H9 (cell line): ENCODE data around the gene ATG9B. TPM values are rescaled to one million over a fixed set of nuclear protein-coding genes. Genes with fewer than 3 reads are reported as not detected.

Experiments used
- DNase-seq: peaks from one replicate; pipeline ENCODE4 v3.0.0-alpha.2; 2017
- H2AFZ ChIP-seq: one replicate; pipeline ENCODE4 v1.6.1; 2013; ENCODE audit warnings: mild to moderate bottlenecking, low read length, control low read depth, moderate library complexity
- H2AK5ac ChIP-seq: 2 replicates; pipeline ENCODE4 v1.6.1; 2013; ENCODE audit warnings: low read length, control low read depth, mixed read lengths; ENCODE audit not compliant: insufficient read length
- H2BK120ac ChIP-seq: one replicate; pipeline ENCODE4 v1.6.1; 2013; ENCODE audit warnings: low read depth, mild to moderate bottlenecking, low read length, control low read depth, inconsistent platforms; ENCODE audit not compliant: poor library complexity, severe bottlenecking
- H2BK12ac ChIP-seq: 2 replicates; pipeline ENCODE4 v1.6.1; 2013; ENCODE audit warnings: low read length, control low read depth, mixed read lengths, low read depth; ENCODE audit not compliant: insufficient read length
- H2BK15ac ChIP-seq: 2 replicates; pipeline ENCODE4 v1.6.1; 2013; ENCODE audit warnings: low read depth, low read length, control low read depth
- H2BK20ac ChIP-seq: one replicate; pipeline ENCODE4 v1.6.1; 2013; ENCODE audit warnings: low read depth, mild to moderate bottlenecking, low read length, control low read depth, inconsistent platforms; ENCODE audit not compliant: poor library complexity, severe bottlenecking
- H2BK5ac ChIP-seq: 2 replicates; pipeline ENCODE4 v1.6.1; 2013; ENCODE audit warnings: low read length, control low read depth, mixed read lengths; ENCODE audit not compliant: insufficient read length
- H3K14ac ChIP-seq: 2 replicates; pipeline ENCODE4 v1.6.1; 2013; ENCODE audit warnings: low read length, control low read depth; ENCODE audit not compliant: insufficient read depth
- H3K18ac ChIP-seq: 2 replicates; pipeline ENCODE4 v1.6.1; 2013; ENCODE audit warnings: low read depth, mild to moderate bottlenecking, mixed read lengths, low read length, control low read depth; ENCODE audit not compliant: insufficient read length
- H3K23ac ChIP-seq: 2 replicates; pipeline ENCODE4 v1.6.1; 2013; ENCODE audit warnings: low read length, control low read depth, mixed read lengths, low read depth; ENCODE audit not compliant: insufficient read length
- H3K23me2 ChIP-seq: 2 replicates; pipeline ENCODE4 v1.6.1; 2013; ENCODE audit warnings: low read depth, mild to moderate bottlenecking, mixed read lengths, low read length, control low read depth; ENCODE audit not compliant: insufficient read length, poor library complexity, severe bottlenecking
- H3K27ac ChIP-seq: 2 replicates; pipeline ENCODE4 v1.5.1; 2013; ENCODE audit warnings: low read length, control low read depth, mixed read lengths, low read depth; ENCODE audit not compliant: insufficient read length
- H3K27me3 ChIP-seq: 2 replicates; pipeline ENCODE4 v1.6.1; 2013; ENCODE audit warnings: low read length, control low read depth, inconsistent platforms; ENCODE audit not compliant: insufficient read depth
- H3K4ac ChIP-seq: 2 replicates; pipeline ENCODE4 v1.6.1; 2013; ENCODE audit warnings: low read depth, mild to moderate bottlenecking, control low read depth, inconsistent platforms, low read length, moderate library complexity
- H3K4me1 ChIP-seq: 2 replicates; pipeline ENCODE4 v1.6.1; 2013; ENCODE audit warnings: low read length, control low read depth, inconsistent platforms; ENCODE audit not compliant: insufficient read depth
- H3K4me2 ChIP-seq: 2 replicates; pipeline ENCODE4 v1.6.1; 2013; ENCODE audit warnings: low read length, control low read depth, mixed read lengths; ENCODE audit not compliant: insufficient read length, insufficient read depth
- H3K56ac ChIP-seq: 2 replicates; pipeline ENCODE4 v1.6.1; 2013; ENCODE audit warnings: low read depth, mild to moderate bottlenecking, mixed read lengths, low read length, control low read depth; ENCODE audit not compliant: insufficient read length
- H3K79me1 ChIP-seq: 2 replicates; pipeline ENCODE4 v1.6.1; 2013; ENCODE audit warnings: low read depth, mild to moderate bottlenecking, moderate library complexity, low read length, control low read depth, inconsistent platforms; ENCODE audit not compliant: insufficient read depth, poor library complexity, severe bottlenecking
- H3K79me2 ChIP-seq: 2 replicates; pipeline ENCODE4 v1.6.1; 2013; ENCODE audit warnings: low read length, control low read depth, inconsistent platforms; ENCODE audit not compliant: insufficient read depth
- H3K9ac ChIP-seq: 2 replicates; pipeline ENCODE4 v1.6.1; 2013; ENCODE audit warnings: low read length, control low read depth, mixed read lengths; ENCODE audit not compliant: insufficient read length; ENCODE audit errors: extremely low read depth
- H3K9me3 ChIP-seq: one replicate; pipeline ENCODE4 v1.6.1; 2013; ENCODE audit warnings: low read depth, low read length, inconsistent platforms; ENCODE audit not compliant: control insufficient read depth
- H3T11ph ChIP-seq: one replicate; pipeline ENCODE4 v1.6.1; 2013; ENCODE audit warnings: mild to moderate bottlenecking, low read length, control low read depth, inconsistent platforms
- H4K20me1 ChIP-seq: one replicate; pipeline ENCODE4 v1.6.1; 2013; ENCODE audit not compliant: control insufficient read depth, insufficient read length, insufficient read depth
- H4K5ac ChIP-seq: 2 replicates; pipeline ENCODE4 v1.6.1; 2013; ENCODE audit warnings: low read depth, mild to moderate bottlenecking, mixed read lengths, low read length, control low read depth; ENCODE audit not compliant: insufficient read length
- H4K8ac ChIP-seq: replicated peaks from 2 replicates; pipeline ENCODE4 v1.6.1; 2013; ENCODE audit warnings: low read length, control low read depth, mixed read lengths, low read depth; ENCODE audit not compliant: insufficient read length
- H4K91ac ChIP-seq: 2 replicates; pipeline ENCODE4 v1.6.1; 2013; ENCODE audit warnings: low read depth, mild to moderate bottlenecking, moderate library complexity, mixed read lengths, low read length, control low read depth; ENCODE audit not compliant: insufficient read length
- H3K27ac Mint-ChIP-seq, 3 experiments: 2 replicates in 2 of 3; 3 replicates in 1 of 3; pipeline ENCODE4 v1.8.0; 2020 to 2021; ENCODE audit warnings: mixed read lengths in 3 of 3, mild to moderate bottlenecking in 1 of 3, moderate library complexity in 1 of 3
- H3K27me3 Mint-ChIP-seq: 2 replicates; pipeline ENCODE4 v1.8.0; 2021; ENCODE audit warnings: low read depth, mild to moderate bottlenecking, moderate library complexity, mixed read lengths
- H3K36me3 Mint-ChIP-seq, 3 experiments: 2 replicates in 2 of 3; 3 replicates in 1 of 3; pipeline ENCODE4 v1.8.0; 2020 to 2021; ENCODE audit warnings: low read depth in 3 of 3, mixed read lengths in 3 of 3; ENCODE audit not compliant: insufficient read depth in 1 of 3
- H3K4me1 Mint-ChIP-seq, 2 experiments: 2 replicates each; pipeline ENCODE4 v1.8.0; 2020; ENCODE audit warnings: mixed read lengths in 2 of 2
- H3K4me3 Mint-ChIP-seq, 2 experiments: 2 replicates in 1 of 2; 3 replicates in 1 of 2; pipeline ENCODE4 v1.8.0; 2020 to 2021; ENCODE audit warnings: mild to moderate bottlenecking in 2 of 2, mixed read lengths in 2 of 2, moderate library complexity in 1 of 2
- H3K9me3 Mint-ChIP-seq, 2 experiments: 2 replicates in 1 of 2; 3 replicates in 1 of 2; pipeline ENCODE4 v1.8.0; 2020; ENCODE audit warnings: mild to moderate bottlenecking in 2 of 2, mixed read lengths in 2 of 2, moderate library complexity in 1 of 2
- CTCF ChIP-seq: fragments of 200-600 bp; sonication (generic); conservative IDR thresholded peaks from 3 replicates; pipeline ENCODE4 v1.8.0; 2021; ENCODE audit warnings: antibody characterized with exemption, mild to moderate bottlenecking
- WGBS: extraction: QIAGEN DNeasy Blood & Tissue Kit; methylation state at CpG from one replicate; pipeline ENCODE4 v1.1.7; 2013; ENCODE audit warnings: missing lambda C conversion rate, low lambda C conversion rate, mixed read lengths; ENCODE audit not compliant: insufficient read length; ENCODE audit errors: extremely low coverage; 5-methylcytosine and 5-hydroxymethylcytosine counted together
- total RNA-seq: library from RNA; stranded (reverse); gene quantifications from 2 replicates; pipeline ENCODE4 v1.2.1, GENCODE V29; 2021

The ATG9B gene
- total RNA-seq, 1 experiment from 2014 or later = 1.5 TPM

GRCh38 chr7:151025924-151026671 lies 1.8 kb upstream of the ATG9B start:
- no peak overlapping the region; a peak in 1 of 5 replicates for H3K4me3 Mint-ChIP-seq
- peaks cover 6% of the 10 kb centered on the region for H3K23me2 ChIP-seq
- H3K4ac ChIP-seq = no peak overlapping the region
- H3K27me3 ChIP-seq = no peaks in the 10 kb centered on the region
- no peaks in the 10 kb centered on the region; a peak in 1 of 7 replicates for H3K36me3 Mint-ChIP-seq
- WGBS = no CpG with 5 or more reads among the region's 4 CpGs
- H3K23ac ChIP-seq = no peak overlapping the region
- no peak overlapping the region for H4K5ac ChIP-seq
- no peak overlapping the region for H4K91ac ChIP-seq
- peak overlapping the region; percentile 40 for H2BK120ac ChIP-seq
- no peak overlapping the region for H4K8ac ChIP-seq
- no peak overlapping the region for H3K9ac ChIP-seq
- H2AK5ac ChIP-seq = no peak overlapping the region
- H3K27me3 Mint-ChIP-seq = peaks cover 39% of the 10 kb centered on the region
- H3K27ac ChIP-seq = no peak overlapping the region
- no peak overlapping the region for H3K18ac ChIP-seq
- no peaks in the 10 kb centered on the region for H3K79me2 ChIP-seq
- no peak overlapping the region for H3K14ac ChIP-seq
- no peaks in the 10 kb centered on the region for H4K20me1 ChIP-seq
- H3K4me1 Mint-ChIP-seq = peaks cover 23 to 39% of the 10 kb centered on the region in 2 experiments
- no peak overlapping the region for H2BK5ac ChIP-seq
- no peak for TF ChIP-seq CTCF
- peaks cover 2% of the 10 kb centered on the region; the same call in 1 of the 2 replicates for H3K4me1 ChIP-seq
- H2BK15ac ChIP-seq = no peak overlapping the region
- no peak overlapping the region for H2AFZ ChIP-seq
- no peak overlapping the region for H3T11ph ChIP-seq
- no peaks in the 10 kb centered on the region for H3K79me1 ChIP-seq
- no peak overlapping the region for H2BK12ac ChIP-seq
- DNase-seq = no peak
- H3K4me2 ChIP-seq = no peak overlapping the region
- H3K9me3 ChIP-seq = no peaks in the 10 kb centered on the region
- H3K56ac ChIP-seq = no peak overlapping the region
- H3K27ac Mint-ChIP-seq = peak overlapping the region in 2 of 3 experiments; percentile 45 to 98; a peak in 3 of 7 replicates
- H2BK20ac ChIP-seq = no peak overlapping the region
- no peaks in the 10 kb centered on the region; a peak in 1 of 5 replicates for H3K9me3 Mint-ChIP-seq
